PC-3 (cell line): ENCODE data around the gene PRH2. TPM values are rescaled to one million over a fixed set of nuclear protein-coding genes. Genes with fewer than 3 reads are reported as not detected.

ENCODE experiments used
- ATAC-seq: fragments of 200-7000 bp; cut with Tn5 transposase; 2 replicates; pipeline ENCODE4 v1.9.1; 2020; ENCODE audit warnings: mild to moderate bottlenecking, moderate library complexity
- BruUV-seq: library from RNA; stranded (reverse); fragments of 400-500 nt; replicated peaks from 2 replicates; lab custom pipeline; 2021; lab: Mats Ljungman, UMichigan
- CTCF ChIA-PET: fragments of 300-600 bp; sonication (Branson Sonifier 250); formaldehyde crosslinking; loops from one replicate; lab custom pipeline; 2022; ENCODE audit warnings: antibody characterized with exemption; lab: Charles Lee
- POLR2A ChIA-PET: fragments of 300-600 bp; sonication (Branson Sonifier 250); formaldehyde crosslinking; loops from one replicate; lab custom pipeline; 2022; ENCODE audit warnings: antibody characterized with exemption; ENCODE audit not compliant: unreplicated experiment; lab: Charles Lee
- DNase-seq: peaks from one replicate; pipeline ENCODE4 v3.0.0-alpha.2; 2015
- H2AFZ ChIP-seq: fragments of 300-600 bp; sonication (generic); 2 replicates; pipeline ENCODE4 v1.6.0; 2016; ENCODE audit warnings: antibody characterized with exemption, low read length
- H3F3A ChIP-seq: fragments of 300-600 bp; sonication (generic); one replicate; pipeline ENCODE4 v1.6.0; 2017; ENCODE audit warnings: antibody characterized with exemption, low read length, control low read depth, mild to moderate bottlenecking; ENCODE audit not compliant: unreplicated experiment
- H3K27ac ChIP-seq: fragments of 300-600 bp; sonication (generic); 2 replicates; pipeline ENCODE4 v1.5.1; 2016; ENCODE audit warnings: mild to moderate bottlenecking, low read length
- H3K27me3 ChIP-seq: fragments of 300-600 bp; sonication (generic); 2 replicates; pipeline ENCODE4 v1.6.1; 2016; ENCODE audit warnings: low read length, mixed read lengths
- H3K36me3 ChIP-seq: fragments of 300-600 bp; sonication (generic); 2 replicates; pipeline ENCODE4 v1.6.1; 2016; ENCODE audit warnings: low read depth, mixed run types, low read length, mixed read lengths
- H3K4me1 ChIP-seq: fragments of 300-600 bp; sonication (generic); 2 replicates; pipeline ENCODE4 v1.5.1; 2016; ENCODE audit warnings: low read length; ENCODE audit not compliant: insufficient read depth
- H3K4me2 ChIP-seq: fragments of 300-600 bp; sonication (generic); 2 replicates; pipeline ENCODE4 v1.6.0; 2016; ENCODE audit warnings: low read length
- H3K4me3 ChIP-seq: fragments of 300-600 bp; sonication (generic); 2 replicates; pipeline ENCODE4 v1.5.1; 2016; ENCODE audit warnings: mild to moderate bottlenecking, low read length, mixed read lengths
- H3K79me2 ChIP-seq: fragments of 300-600 bp; sonication (generic); 2 replicates; pipeline ENCODE4 v1.6.1; 2017; ENCODE audit warnings: low read length, mixed read lengths
- H3K9ac ChIP-seq: fragments of 300-600 bp; sonication (generic); 2 replicates; pipeline ENCODE4 v1.6.0; 2016; ENCODE audit warnings: mild to moderate bottlenecking, low read length
- H3K9me2 ChIP-seq: fragments of 300-600 bp; sonication (generic); replicated peaks from 2 replicates; pipeline ENCODE4 v1.6.1; 2016; ENCODE audit warnings: mixed run types, low read length, mixed read lengths
- H3K9me3 ChIP-seq: fragments of 300-600 bp; sonication (generic); 2 replicates; pipeline ENCODE4 v1.6.1; 2016; ENCODE audit warnings: low read length, mixed read lengths
- H4K20me1 ChIP-seq: fragments of 300-600 bp; sonication (generic); 2 replicates; pipeline ENCODE4 v1.6.1; 2016; ENCODE audit warnings: low read length, mixed read lengths
- EZH2 ChIP-seq: fragments of 300-600 bp; sonication (generic); IDR thresholded peaks from one replicate; pipeline ENCODE4 v1.6.1; 2017; ENCODE audit warnings: antibody characterized with exemption, mild to moderate bottlenecking, low read length; ENCODE audit not compliant: unreplicated experiment
- EZH2phosphoT487 ChIP-seq: fragments of 300-600 bp; sonication (generic); IDR thresholded peaks from 2 replicates; pipeline ENCODE4 v1.6.1; 2018; ENCODE audit warnings: mild to moderate bottlenecking, antibody characterized with exemption, low read length, borderline replicate concordance
- intact Hi-C: fragments of 100-400 bp; cut with micrococcal nuclease; formaldehyde crosslinking; loops from 2 replicates; pipeline ENCODE4 v1.9.0; 2023
- total RNA-seq: library from RNA; depleted of rRNA; stranded (reverse); fragments of >200 nt; gene quantifications from 2 replicates; pipeline ENCODE4 v1.2.3, GENCODE V29; 2014
- TF ChIP-seq, protein P1 (sequence below): fragments of 300-600 bp; sonication (generic); conservative IDR thresholded peaks from 2 replicates; pipeline ENCODE4 v1.5.1; 2017; ENCODE audit warnings: antibody characterized with exemption, low read depth, mild to moderate bottlenecking, low read length

PRH2 gene
- total RNA-seq, 1 experiment from 2014 or later = not detected

DNA sequence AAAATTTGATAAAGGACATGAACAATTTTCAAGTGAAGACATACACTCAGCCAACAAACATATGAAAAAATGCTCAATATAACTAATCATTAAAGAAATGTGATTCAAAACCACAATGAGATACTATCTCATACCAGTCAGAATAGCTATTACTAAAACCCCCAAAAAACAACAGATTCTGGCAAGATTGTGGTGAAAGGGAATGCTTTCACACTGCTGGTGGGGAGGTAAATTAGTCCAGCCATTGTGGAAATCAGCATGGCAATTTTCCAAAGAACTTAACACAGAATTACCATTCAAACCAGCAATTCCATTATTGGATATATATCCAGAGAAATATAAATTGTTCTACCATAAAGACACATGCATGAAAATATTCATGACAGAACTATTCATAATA, 28.7 kb downstream of the PRH2 start:
- Histone ChIP-seq H3K9me3 (no peaks in the 10 kb centered on the region), H3K4me2 (no peak overlapping the region), H4K20me1 (no peaks in the 10 kb centered on the region), H3K27ac (no peak overlapping the region), H3K79me2 (no peaks in the 10 kb centered on the region), H3K9ac (no peak overlapping the region), H3K4me3 (no peak overlapping the region), H3K9me2 (no peaks in the 10 kb centered on the region), H3F3A (no peaks in the 10 kb centered on the region), H3K27me3 (no peaks in the 10 kb centered on the region), H3K36me3 (no peaks in the 10 kb centered on the region), H2AFZ (no peak overlapping the region), H3K4me1 (no peaks in the 10 kb centered on the region)
- no TSS peak for BruUV-seq
- no peak for ATAC-seq
- ChIA-PET CTCF (no interaction called here), POLR2A (no interaction called here)
- intact Hi-C loops = no loop called here
- TF ChIP-seq EZH2phosphoT487 (no peak), EZH2 (no peak)
- TF ChIP-seq, protein P1, sequence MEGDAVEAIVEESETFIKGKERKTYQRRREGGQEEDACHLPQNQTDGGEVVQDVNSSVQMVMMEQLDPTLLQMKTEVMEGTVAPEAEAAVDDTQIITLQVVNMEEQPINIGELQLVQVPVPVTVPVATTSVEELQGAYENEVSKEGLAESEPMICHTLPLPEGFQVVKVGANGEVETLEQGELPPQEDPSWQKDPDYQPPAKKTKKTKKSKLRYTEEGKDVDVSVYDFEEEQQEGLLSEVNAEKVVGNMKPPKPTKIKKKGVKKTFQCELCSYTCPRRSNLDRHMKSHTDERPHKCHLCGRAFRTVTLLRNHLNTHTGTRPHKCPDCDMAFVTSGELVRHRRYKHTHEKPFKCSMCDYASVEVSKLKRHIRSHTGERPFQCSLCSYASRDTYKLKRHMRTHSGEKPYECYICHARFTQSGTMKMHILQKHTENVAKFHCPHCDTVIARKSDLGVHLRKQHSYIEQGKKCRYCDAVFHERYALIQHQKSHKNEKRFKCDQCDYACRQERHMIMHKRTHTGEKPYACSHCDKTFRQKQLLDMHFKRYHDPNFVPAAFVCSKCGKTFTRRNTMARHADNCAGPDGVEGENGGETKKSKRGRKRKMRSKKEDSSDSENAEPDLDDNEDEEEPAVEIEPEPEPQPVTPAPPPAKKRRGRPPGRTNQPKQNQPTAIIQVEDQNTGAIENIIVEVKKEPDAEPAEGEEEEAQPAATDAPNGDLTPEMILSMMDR = no peak
- no peak for DNase-seq

DNA sequence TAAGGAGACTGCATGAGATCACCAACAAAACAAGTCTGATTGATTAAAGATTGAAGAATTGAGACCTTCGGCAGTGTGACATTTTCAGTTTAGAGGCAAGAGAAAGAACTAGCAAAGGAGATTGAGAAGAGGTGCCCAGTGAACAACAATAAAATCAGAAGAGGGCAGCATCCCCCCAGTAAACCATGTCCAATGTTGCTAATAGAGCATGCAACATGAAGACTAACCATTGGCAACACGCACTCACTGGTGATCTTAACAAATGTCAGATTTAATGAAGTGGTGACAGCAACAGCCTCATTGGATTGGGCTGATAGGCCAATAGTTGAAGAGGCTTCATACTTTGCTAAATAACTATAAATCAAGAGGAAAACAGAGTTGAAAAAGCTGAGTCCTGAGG, 30.8 kb downstream of the PRH2 start:
- CTCF ChIA-PET = no interaction called here
- intact Hi-C loops = no loop called here

DNA sequence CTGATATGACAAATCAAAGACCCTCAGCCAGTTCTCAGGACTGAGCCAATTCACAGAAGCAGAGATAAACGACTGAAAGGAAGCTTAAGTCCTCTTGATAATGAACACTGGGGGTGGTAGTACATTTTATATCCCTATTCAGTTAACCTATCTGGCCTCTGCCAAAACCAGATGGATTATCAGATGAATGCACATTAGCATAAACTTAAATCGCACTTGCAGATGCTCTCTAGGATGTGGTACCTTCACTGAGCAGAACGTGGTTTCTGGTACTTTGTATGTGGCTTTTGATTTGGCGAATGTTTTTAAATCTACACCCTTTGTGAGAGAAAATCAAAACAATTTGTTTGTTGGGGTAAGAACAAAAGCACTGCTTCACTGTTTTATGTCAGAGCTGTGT, 31.2 kb downstream of the PRH2 start:
- ChIA-PET POLR2A (no interaction called here), CTCF (no interaction called here)
- no peak for DNase-seq
- Histone ChIP-seq H3K4me1 (no peaks in the 10 kb centered on the region), H2AFZ (no peak overlapping the region), H4K20me1 (no peaks in the 10 kb centered on the region), H3K9ac (no peak overlapping the region), H3K27ac (no peak overlapping the region), H3K36me3 (no peaks in the 10 kb centered on the region), H3K79me2 (no peaks in the 10 kb centered on the region), H3K4me3 (no peak overlapping the region), H3K4me2 (no peak overlapping the region), H3K27me3 (no peaks in the 10 kb centered on the region), H3F3A (no peaks in the 10 kb centered on the region), H3K9me2 (no peaks in the 10 kb centered on the region), H3K9me3 (no peaks in the 10 kb centered on the region)
- TF ChIP-seq, protein P1 = no peak
- no peak for TF ChIP-seq EZH2
- TF ChIP-seq EZH2phosphoT487 = no peak
- BruUV-seq = no TSS peak
- ATAC-seq = no peak
- intact Hi-C loops = no loop called here

More for the DNA sequence above, 30.8 kb downstream of the PRH2 start:
- no peaks in the 10 kb centered on the region for H3K9me2 ChIP-seq
- POLR2A ChIA-PET = no interaction called here
- no peak overlapping the region for H3K4me3 ChIP-seq
- no peaks in the 10 kb centered on the region for H3F3A ChIP-seq
- H3K9ac ChIP-seq = no peak overlapping the region
- H2AFZ ChIP-seq = no peak overlapping the region
- TF ChIP-seq EZH2 = no peak
- TF ChIP-seq, protein P1 = no peak
- H4K20me1 ChIP-seq = no peaks in the 10 kb centered on the region
- no peaks in the 10 kb centered on the region for H3K36me3 ChIP-seq
- H3K4me1 ChIP-seq = no peaks in the 10 kb centered on the region
- H3K9me3 ChIP-seq = no peaks in the 10 kb centered on the region
- no peak overlapping the region for H3K27ac ChIP-seq
- H3K79me2 ChIP-seq = no peaks in the 10 kb centered on the region
- H3K4me2 ChIP-seq = no peak overlapping the region
- H3K27me3 ChIP-seq = no peaks in the 10 kb centered on the region
- no TSS peak for BruUV-seq
- no peak for DNase-seq
- no peak for ATAC-seq
